A673 (cell line): ENCODE results near the gene ASB6. TPM values are rescaled to one million over a fixed set of nuclear protein-coding genes. Genes with fewer than 3 reads are reported as not detected.

Source experiments
- BruUV-seq: library from RNA; stranded (reverse); fragments of 400-500 nt; replicated peaks from 2 replicates; lab custom pipeline; 2021; lab: Mats Ljungman, UMichigan
- CTCF ChIA-PET: fragments of 300-600 bp; sonication (Branson Sonifier 250); formaldehyde crosslinking; loops from one replicate; lab custom pipeline; 2022; ENCODE audit warnings: antibody characterized with exemption; lab: Charles Lee
- POLR2A ChIA-PET: fragments of 300-600 bp; sonication (Branson Sonifier 250); formaldehyde crosslinking; loops from one replicate; lab custom pipeline; 2022; ENCODE audit warnings: antibody characterized with exemption; ENCODE audit not compliant: low non-redundant PET; lab: Charles Lee
- DNase-seq: peaks from one replicate; pipeline ENCODE4 v3.0.0-alpha.2; 2015; ENCODE audit warnings: low spot score
- H3K27ac ChIP-seq: fragments of 200-600 bp; sonication (generic); 2 replicates; pipeline ENCODE4 v1.5.1; 2016; ENCODE audit warnings: mixed run types, low read depth, mild to moderate bottlenecking, mixed read lengths, antibody characterized with exemption, low read length; ENCODE audit not compliant: poor library complexity, severe bottlenecking
- H3K27me3 ChIP-seq: fragments of 200-600 bp; sonication (generic); replicated peaks from 2 replicates; pipeline ENCODE4 v1.6.1; 2017; ENCODE audit warnings: mixed run types, low read depth, mild to moderate bottlenecking, mixed read lengths, antibody characterized with exemption, low read length; ENCODE audit not compliant: insufficient read depth, poor library complexity
- H3K36me3 ChIP-seq: fragments of 200-600 bp; sonication (generic); 2 replicates; pipeline ENCODE4 v1.6.1; 2016; ENCODE audit warnings: mixed run types, mild to moderate bottlenecking, mixed read lengths, antibody characterized with exemption, low read length; ENCODE audit not compliant: insufficient read depth, poor library complexity, severe bottlenecking
- H3K4me1 ChIP-seq: fragments of 200-600 bp; sonication (generic); 2 replicates; pipeline ENCODE4 v1.6.1; 2017; ENCODE audit warnings: mixed run types, mild to moderate bottlenecking, mixed read lengths, antibody characterized with exemption, low read length; ENCODE audit not compliant: insufficient read depth, poor library complexity, severe bottlenecking
- H3K4me3 ChIP-seq: fragments of 200-600 bp; sonication (generic); 2 replicates; pipeline ENCODE4 v1.5.1; 2016; ENCODE audit warnings: low read depth, mixed run types, mild to moderate bottlenecking, mixed read lengths, low read length; ENCODE audit not compliant: poor library complexity, severe bottlenecking
- H3K9me3 ChIP-seq: fragments of 200-600 bp; sonication (generic); 2 replicates; pipeline ENCODE4 v1.6.1; 2016; ENCODE audit warnings: mixed run types, low read depth, mild to moderate bottlenecking, mixed read lengths, antibody characterized with exemption, low read length; ENCODE audit not compliant: poor library complexity, severe bottlenecking
- CTCF ChIP-seq: fragments of 300-800, 200-600 bp; sonication (generic); conservative IDR thresholded peaks from 2 replicates; pipeline ENCODE4 v1.5.1; 2017; ENCODE audit warnings: low read depth, mild to moderate bottlenecking, antibody characterized with exemption, low read length, moderate library complexity, mixed read lengths
- EZH2 ChIP-seq: fragments of 200-600 bp; sonication (generic); IDR thresholded peaks from 2 replicates; pipeline ENCODE4 v1.6.1; 2017; ENCODE audit warnings: borderline replicate concordance, low read depth, mild to moderate bottlenecking, mixed read lengths, antibody characterized with exemption, low read length; ENCODE audit not compliant: poor library complexity, severe bottlenecking
- intact Hi-C: fragments of 100-400 bp; cut with micrococcal nuclease; formaldehyde crosslinking; loops from one replicate; pipeline ENCODE4 v1.10.0; 2022; ENCODE audit not compliant: unreplicated experiment
- total RNA-seq: library from RNA; stranded (reverse); gene quantifications from 2 replicates; pipeline ENCODE4 v1.2.3, GENCODE V29; 2021

Gene ASB6
- total RNA-seq, 1 experiment from 2014 or later, result 36.5 TPM

GRCh38 chr9:129646252-129646651, 4.3 kb upstream of the ASB6 start:
- POLR2A ChIA-PET, result no interaction called here
- intact Hi-C loops, result no loop called here

GRCh38 chr9:129644902-129645301, 3.0 kb upstream of the ASB6 start:
- no peak overlapping the region for H3K27ac ChIP-seq
- CTCF ChIA-PET, result no interaction called here
- no peaks in the 10 kb centered on the region for H3K27me3 ChIP-seq
- no peak for DNase-seq
- peaks cover 7% of the 10 kb centered on the region for H3K4me1 ChIP-seq
- H3K4me3 ChIP-seq, result no peak overlapping the region
- H3K9me3 ChIP-seq, result no peaks in the 10 kb centered on the region
- no peaks in the 10 kb centered on the region for H3K36me3 ChIP-seq
- intact Hi-C loops, result loop anchor here (5.0 kb wide), 2 partner anchors 82 to 137 kb away; no protein-coding TSS in a partner anchor
- POLR2A ChIA-PET, result no interaction called here
- BruUV-seq, result no TSS peak
- TF ChIP-seq EZH2 (no peak), CTCF (no peak)

More at GRCh38 chr9:129646252-129646651, 4.3 kb upstream of the ASB6 start:
- H3K4me3 ChIP-seq, result no peak overlapping the region
- no peaks in the 10 kb centered on the region for H3K9me3 ChIP-seq
- no peaks in the 10 kb centered on the region for H3K36me3 ChIP-seq
- no peak for DNase-seq
- H3K27ac ChIP-seq, result no peak overlapping the region
- H3K27me3 ChIP-seq, result no peaks in the 10 kb centered on the region
- CTCF ChIA-PET, result no interaction called here
- TF ChIP-seq CTCF, result no peak
- TF ChIP-seq EZH2, result no peak
- no TSS peak for BruUV-seq
- peaks cover 10% of the 10 kb centered on the region for H3K4me1 ChIP-seq

GRCh38 chr9:129644365-129644764, 2.4 kb upstream of the ASB6 start:
- H3K27ac ChIP-seq, result no peak overlapping the region
- H3K4me1 ChIP-seq, result peaks cover 7% of the 10 kb centered on the region
- H3K27me3 ChIP-seq, result no peaks in the 10 kb centered on the region
- POLR2A ChIA-PET, result no interaction called here
- no peaks in the 10 kb centered on the region for H3K9me3 ChIP-seq
- intact Hi-C loops, result loop anchor here (5.0 kb wide), 2 partner anchors 83 to 138 kb away; no protein-coding TSS in a partner anchor
- peaks cover under 1% of the 10 kb centered on the region for H3K36me3 ChIP-seq
- BruUV-seq, result no TSS peak
- H3K4me3 ChIP-seq, result no peak overlapping the region
- DNase-seq, result no peak
- TF ChIP-seq CTCF (no peak), EZH2 (no peak)
- CTCF ChIA-PET, result no interaction called here
